Astrocyte of the spinal cord (primary cell): ENCODE measurements around the gene SOX10.

Experiments
- DNase-seq: peaks from one replicate; pipeline ENCODE4 v3.0.0; 2011; ENCODE audit warnings: low read depth, low spot score
- H3K4me3 ChIP-seq: 2 replicates; pipeline ENCODE4 v1.5.1; 2011; ENCODE audit warnings: low read depth, mild to moderate bottlenecking, low read length, moderate library complexity
- CTCF ChIP-seq: IDR thresholded peaks from 2 replicates; pipeline ENCODE4 v1.5.1; 2012; ENCODE audit warnings: low read depth, mild to moderate bottlenecking, low read length, inconsistent platforms
- in situ Hi-C: cut with HindIII; loops from 2 replicates; pipeline ENCODE4 v1.10.0; 2017; ENCODE audit warnings: low sequenced_read_pairs

Gene SOX10

DNA sequence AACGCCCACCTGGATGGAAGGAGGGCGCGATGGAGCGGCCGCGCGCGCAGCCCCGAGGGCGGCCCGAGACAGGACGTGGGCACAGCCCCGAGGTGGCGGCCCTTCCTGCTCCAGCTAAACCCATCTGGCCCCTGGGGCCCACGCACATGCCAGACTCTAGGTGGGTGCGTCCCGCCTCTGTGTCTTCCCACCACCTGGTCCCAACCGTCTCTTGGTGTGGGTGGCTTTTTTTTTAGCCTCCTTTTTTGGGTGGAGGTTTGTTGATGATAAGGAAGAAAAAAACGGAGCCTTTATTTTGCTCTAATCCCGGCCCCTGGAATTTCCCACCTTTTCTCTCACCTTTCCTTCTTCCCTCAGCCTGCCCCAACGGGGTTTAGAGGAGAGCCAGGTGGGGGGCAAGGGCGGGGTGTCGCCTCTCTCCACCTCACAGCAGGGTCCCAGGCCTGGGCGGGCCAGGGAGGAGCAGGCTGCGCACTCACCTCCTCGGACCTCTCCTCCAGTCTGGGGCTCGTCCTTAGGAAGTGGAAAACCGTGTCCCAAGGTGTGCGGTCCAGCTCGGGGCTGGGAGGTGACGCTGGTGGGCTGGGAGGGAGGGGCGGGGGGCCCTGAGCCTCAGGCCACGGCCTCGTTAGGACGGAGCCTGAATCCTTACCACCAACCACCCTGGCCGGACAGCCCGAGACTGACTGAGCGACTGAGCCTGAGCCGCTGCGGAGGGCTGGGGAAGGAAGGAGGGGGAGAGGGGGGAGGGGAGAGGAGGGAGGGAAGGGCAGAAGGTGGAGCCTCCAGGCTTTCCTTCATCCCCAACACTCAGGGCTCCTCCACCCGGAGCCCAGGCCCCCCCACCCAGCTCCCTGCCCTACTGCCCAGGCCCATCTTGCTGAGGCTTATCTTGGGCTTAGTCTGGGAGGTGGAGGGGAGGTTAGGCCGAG, at the start of gene SOX10:
Gene SOX10 (minus strand): TSS at position 696 of the 932 bp plus-strand sequence. CDS start 771 bp downstream, outside the sequence.
- in situ Hi-C loops, result no loop called here
- no peak within 1 kb of the TSS for H3K4me3 ChIP-seq
- no peak for DNase-seq
- TF ChIP-seq CTCF, result no peak

GRCh38 chr22:38033522-38034277, 49.3 kb upstream of the SOX10 start:
- no peak for DNase-seq
- no peak overlapping the region for H3K4me3 ChIP-seq
- TF ChIP-seq CTCF, result no peak
- in situ Hi-C loops, result no loop called here

DNA sequence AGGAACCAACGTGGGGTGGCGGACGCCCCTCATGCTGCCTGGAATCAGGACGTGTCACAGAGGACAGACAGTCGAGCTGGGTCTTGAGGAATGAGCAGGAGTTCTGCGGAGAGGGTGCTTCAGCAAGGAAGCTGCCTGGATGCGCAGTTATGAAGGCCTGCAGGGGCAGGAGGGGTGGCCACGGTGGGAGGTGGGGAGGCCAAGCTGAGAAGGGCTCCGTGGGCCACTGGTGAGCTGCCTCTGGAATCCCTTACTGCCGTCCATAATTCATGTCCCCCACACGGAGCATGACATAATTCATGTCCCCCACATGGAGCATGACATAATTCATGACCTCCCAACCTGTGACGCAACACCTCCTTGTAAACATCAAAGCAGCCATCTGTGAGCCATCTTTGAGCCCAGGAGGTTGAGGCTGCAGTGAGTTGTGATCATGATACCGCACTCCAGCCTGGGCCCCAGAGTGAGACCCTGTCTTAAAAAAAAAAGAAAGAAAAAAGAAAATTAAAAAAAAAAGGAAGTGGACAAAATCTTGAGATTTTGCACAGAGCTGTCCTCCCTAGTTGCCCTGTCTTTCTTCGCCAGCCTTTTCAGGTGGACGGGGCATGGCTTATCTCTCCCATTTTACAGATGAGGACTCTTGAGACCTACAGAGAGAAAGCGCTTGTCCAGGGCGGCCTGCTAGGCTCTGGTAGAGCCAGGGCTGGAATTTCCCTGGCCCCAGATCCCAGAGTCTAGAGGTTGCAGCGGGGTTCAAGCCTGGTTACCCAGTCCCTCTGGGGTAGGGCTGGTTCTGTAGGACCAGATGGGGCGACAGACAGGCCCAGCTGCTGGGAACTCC, 48.5 kb upstream of the SOX10 start:
- peak; percentile 78 for DNase-seq
- no peak overlapping the region for H3K4me3 ChIP-seq
- in situ Hi-C loops, result no loop called here
- no peak for TF ChIP-seq CTCF

- in situ Hi-C loops, result no loop called here
- DNase-seq, result no peak
- no peak overlapping the region for H3K4me3 ChIP-seq
- TF ChIP-seq CTCF, result no peak
Observed at GRCh38 chr22:38031491-38031890, 47.1 kb upstream of the SOX10 start.

- TF ChIP-seq CTCF, result no peak
- in situ Hi-C loops, result no loop called here
- DNase-seq, result no peak
- H3K4me3 ChIP-seq, result no peak overlapping the region
Observed at GRCh38 chr22:38030311-38031133, 46.2 kb upstream of the SOX10 start.
